ENCODE data around the gene KCNAB1. TPM values are rescaled to one million over a fixed set of nuclear protein-coding genes. Genes with fewer than 3 reads are reported as not detected.
A peak's percentile ranks its signal among the peaks of the same experiment; 100 is the strongest.
"Not testable (repeated sequence)": the region's sequence is repeated elsewhere in the genome, so short reads cannot be mapped to it uniquely, and the experiment has no call there.

Gene KCNAB1
- polyA plus RNA-seq, 3 donors: 2.6 to 3.3 (median 3.2) TPM

- peak; percentile 29 for DNase-seq
These were observed 54.0 kb downstream of the KCNAB1 start for GRCh38 chr3:156174229-156174847.

- DNase-seq: no peak
These were observed 55.2 kb downstream of the KCNAB1 start for GRCh38 chr3:156175570-156175969.

DNA sequence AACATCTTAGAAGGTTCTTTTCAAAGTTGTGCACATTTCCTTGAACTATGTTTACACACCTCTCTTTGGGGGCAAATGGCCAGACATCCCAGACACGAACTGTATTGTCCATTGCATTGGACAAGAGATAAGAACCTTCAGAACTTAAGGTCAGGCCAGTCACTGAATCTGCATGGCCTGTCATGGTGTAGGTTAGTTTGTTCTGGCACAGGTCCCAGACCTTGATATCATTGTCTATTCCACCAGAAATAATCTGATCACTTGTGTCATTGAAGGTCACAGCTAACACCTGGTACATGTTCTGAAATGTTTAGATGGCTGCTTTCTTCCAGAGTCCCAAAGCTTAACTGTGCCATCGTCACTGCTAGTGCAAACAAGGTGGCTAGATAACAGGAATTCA lies 55.7 kb downstream of the KCNAB1 start:
- DNase-seq: no peak

- no peak for DNase-seq
These were observed 56.3 kb downstream of the KCNAB1 start for GRCh38 chr3:156176629-156177210.

DNA sequence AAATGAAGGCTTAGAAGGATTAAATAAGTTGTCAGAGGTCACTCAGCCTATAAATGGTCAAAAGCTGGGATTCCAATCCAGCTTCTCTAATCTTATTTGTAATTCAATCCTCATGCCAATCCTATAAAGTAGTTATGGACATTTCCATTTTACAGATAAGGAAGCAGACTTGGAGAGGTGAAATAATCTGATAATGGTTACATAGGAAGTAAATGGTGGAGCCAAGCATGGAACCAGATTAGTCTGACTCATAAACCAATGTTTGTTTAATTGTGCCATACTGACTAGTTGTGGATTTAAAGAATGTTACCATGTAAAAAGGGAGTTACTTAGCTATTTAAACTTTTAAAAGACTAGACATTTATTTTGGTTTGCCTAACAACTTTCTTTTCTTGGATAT lies 59.7 kb downstream of the KCNAB1 start:
- no peak for DNase-seq

- DNase-seq: no peak
These were observed 61.1 kb downstream of the KCNAB1 start for GRCh38 chr3:156181509-156181908.

DNA sequence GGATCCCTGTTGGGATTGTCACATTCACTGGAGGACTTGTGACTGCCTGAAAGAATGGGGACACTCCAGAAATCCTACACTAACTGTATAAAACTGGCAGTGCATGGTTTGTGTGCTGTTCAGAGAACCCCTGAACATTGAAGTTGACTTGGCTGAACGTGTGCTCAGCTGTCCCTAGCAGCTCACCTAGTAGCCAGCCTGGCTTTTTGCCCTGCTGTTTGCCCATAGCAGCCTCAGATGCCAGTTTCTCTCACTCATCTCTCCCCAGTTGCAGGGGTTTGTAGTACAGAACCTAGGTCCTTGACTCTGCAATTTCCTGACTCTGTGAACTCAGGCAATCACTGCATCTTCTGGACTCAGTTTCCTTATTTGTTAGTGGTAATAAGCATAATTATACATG lies 63.0 kb downstream of the KCNAB1 start:
- DNase-seq: no peak

- DNase-seq: no peak
These were observed 63.8 kb downstream of the KCNAB1 start for GRCh38 chr3:156184156-156184555.

DNA sequence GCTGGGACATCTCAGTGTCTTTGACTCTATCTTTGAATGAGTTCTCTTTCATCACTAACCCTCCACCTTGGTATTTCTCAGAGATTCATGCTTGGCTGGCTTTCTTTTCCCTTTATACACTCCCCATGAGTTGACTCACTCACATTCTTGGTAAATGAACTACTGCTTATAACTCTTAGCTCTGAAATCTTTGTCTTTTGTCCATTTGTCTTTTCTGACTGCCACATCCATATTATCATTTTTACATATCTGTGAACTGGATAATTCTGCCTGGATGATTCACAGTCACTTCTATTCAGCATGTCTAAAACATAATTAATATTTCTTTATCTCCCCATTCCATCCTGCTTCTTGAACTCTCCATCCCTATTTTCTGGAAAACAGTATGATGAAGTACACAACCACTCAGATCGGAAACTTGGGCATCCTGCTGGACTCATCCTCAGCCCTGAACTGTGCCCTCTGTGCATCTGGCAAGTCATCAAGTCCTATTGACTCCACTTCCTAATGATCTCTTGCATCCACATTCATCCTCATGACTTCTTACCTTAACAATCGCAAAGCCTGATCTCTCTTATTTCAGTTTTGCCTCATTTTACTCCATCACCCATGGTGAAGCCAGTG lies 66.9 kb downstream of the KCNAB1 start:
- DNase-seq: no peak

DNA sequence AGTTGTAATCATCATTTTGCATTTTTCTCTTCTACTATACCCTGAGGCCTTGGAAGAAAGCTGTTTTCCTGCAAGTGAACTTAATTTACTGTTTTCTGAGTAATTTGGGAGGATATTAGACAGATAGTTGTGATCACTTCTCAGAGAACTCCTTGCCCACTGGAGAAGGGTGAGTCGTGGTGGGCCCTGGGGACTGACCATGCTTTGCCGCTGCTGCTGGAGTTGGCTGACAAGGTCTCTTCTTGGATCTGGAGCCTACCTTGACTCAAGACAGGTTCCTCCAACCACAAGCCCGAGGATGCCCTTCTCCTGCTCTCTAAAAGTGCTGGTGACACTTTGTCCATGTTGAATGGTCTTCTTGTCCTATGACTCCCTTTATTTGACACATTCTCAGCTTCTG lies 68.4 kb downstream of the KCNAB1 start:
- no peak for DNase-seq

DNA sequence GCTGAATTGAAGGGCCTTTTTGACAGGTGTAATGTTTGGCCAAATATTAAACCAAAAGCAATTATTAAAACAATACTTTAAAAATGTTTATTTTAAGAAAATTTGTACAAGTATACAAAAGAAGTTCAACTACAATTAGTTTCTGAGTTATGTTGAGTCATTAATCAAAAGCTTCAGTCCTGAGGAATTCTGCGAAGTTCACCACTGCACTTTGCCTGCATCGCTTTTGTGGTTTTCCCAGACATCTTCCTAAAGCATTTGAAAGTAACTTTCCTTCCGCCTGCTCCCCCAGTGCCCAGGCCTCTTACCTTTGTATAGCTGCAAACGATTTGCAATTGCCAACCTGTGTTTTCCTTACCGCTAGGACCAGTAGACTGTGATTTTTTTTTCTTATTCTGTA lies 69.5 kb downstream of the KCNAB1 start:
- no peak for DNase-seq

DNA sequence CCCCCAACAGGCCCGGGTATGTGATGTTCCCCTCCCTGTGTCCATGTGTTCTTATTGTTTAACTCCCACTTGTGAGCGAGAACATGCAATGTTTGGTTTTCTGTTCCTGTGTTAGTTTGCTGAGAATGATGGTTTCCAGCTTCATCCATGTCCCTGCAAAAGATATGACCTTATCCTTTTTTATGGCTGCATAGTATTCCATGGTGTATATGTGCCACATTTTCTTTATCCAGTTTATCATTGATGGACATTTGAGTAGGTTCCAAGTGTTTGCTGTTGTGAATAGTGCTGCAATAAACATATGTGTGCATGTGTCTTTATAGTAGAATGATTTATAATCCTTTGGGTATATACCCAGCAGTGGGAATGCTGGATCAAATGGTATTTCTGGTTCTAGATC lies 74.6 kb downstream of the KCNAB1 start:
- DNase-seq: not testable (repeated sequence)

GRCh38 chr3:156197152-156197551 lies 76.8 kb downstream of the KCNAB1 start:
- not testable (repeated sequence) for DNase-seq

DNA sequence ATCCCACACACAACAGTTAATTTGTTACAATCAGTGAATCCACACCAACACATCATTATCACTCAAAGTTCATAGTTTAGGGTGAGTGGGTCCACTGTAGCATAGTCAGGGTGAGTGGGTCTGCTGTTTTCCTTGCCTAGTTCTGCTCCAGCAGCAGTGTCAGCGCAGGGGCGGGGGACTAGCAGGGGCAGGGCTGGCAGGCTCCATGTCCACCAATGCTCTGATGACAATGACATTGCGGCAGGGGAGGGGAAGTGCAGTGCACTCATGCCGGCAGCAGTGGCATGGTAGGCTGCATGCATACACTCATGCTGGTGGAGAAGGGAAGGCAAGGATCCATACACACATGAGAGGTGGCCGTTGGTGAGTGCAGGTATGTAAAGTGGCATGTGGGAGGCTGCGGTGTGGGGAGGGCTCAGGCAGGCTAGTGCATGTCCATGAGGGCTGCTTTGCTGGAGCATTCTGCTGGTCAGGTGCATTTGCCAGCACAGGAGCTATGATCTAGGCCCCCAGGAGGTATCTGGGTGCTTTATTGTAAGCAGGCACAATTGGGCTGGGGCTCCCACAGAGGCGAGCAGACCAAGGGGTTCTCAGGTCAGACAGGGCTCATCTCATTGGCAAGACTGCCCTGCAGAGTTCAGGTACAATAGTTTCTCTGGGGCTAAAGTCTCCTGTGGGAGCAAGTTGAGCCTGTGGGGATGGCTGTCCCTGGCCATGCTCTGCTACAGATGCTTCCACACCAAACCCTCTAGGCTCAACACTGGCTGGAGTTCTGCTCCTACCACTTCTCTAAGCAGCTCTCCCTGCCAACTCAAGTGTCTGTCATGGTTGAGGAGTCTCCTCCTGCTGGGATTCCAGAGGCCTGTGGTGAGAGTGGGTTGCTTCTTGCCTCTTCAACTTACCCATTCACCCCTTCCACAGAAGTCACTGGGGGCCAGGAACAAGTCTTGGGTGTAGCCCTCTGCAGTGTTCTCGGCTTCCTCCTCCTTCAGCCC lies 81.3 kb downstream of the KCNAB1 start:
- no peak for DNase-seq

GRCh38 chr3:156206157-156206556 lies 85.8 kb downstream of the KCNAB1 start:
- DNase-seq: no peak

- no peak for DNase-seq
These were observed 87.7 kb downstream of the KCNAB1 start for GRCh38 chr3:156207802-156208685.

GRCh38 chr3:156209631-156210335 lies 89.4 kb downstream of the KCNAB1 start:
- DNase-seq: no peak

- no peak for DNase-seq
These were observed 91.2 kb downstream of the KCNAB1 start for GRCh38 chr3:156211583-156211982.

DNA sequence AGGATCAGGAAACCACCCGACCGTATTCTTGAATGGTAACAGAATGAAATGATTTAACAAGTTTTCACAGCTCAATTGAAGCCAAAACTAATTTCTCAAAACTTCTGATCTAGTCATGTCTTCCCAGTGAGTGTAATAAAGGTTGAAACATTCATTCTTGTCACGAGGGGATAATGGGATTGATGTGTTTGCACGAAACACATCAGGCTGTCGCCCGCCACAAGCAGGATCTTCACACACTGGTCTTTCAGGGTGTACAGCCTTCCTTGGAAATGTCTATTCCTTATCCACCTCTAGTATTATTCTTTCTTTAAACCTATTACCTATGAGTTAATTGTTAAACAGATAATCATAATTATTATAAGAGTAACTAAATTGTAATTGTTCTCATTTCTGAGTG lies 94.3 kb downstream of the KCNAB1 start:
- DNase-seq: no peak

DNA sequence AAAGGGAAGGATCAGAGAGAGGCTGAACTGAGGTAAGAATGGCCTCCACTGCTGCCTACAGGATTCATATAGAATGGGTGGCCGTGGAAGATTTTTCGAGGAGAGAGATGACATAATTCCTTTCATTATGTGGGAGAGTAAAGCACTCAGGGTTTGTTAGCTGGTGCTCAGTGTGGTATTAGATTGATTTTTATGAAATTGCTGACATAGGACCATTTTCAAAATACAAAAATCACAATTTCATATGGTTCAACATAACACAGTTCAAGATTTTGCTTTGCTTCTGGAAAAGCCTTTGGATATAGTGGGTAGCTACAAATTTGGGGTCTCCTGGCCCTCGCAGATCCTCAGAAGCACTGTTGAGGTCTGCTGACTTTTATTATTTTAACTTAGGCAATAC lies 95.4 kb downstream of the KCNAB1 start:
- no peak for DNase-seq

GRCh38 chr3:156216216-156216615 lies 95.8 kb downstream of the KCNAB1 start:
- no peak for DNase-seq
